ENCODE data around the gene PCMT1. TPM values are rescaled to one million over a fixed set of nuclear protein-coding genes. Genes with fewer than 3 reads are reported as not detected.
"Not testable (repeated sequence)": the region's sequence is repeated elsewhere in the genome, so short reads cannot be mapped to it uniquely, and the experiment has no call there.

Gene PCMT1
- total RNA-seq, 2 experiments from 2014 or later, result 14.4 to 15.7 TPM

DNA sequence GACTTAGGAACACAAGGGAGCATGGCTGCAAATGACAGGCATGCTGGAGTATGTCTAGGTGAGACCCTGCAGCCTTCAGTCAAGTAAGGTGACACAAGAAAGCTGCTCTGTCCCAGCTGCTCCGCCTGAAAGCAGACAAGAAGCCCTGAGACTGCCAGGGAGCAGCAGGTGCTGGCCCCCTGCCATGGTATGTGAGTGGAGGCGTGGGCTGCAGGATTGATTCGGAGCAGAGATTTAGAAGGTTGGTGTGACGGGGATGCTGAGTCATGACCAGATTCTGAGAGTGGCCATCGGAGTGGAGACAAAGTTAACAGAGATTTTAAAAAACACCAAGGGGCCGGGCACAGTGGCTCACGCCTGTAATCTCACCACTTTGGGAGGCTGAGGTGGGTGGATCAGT is 96.8 kb downstream of the PCMT1 start:
- H3K36me3 ChIP-seq (ENCODE audit: insufficient read depth, low read length), result no peaks in the 10 kb centered on the region
- no peaks in the 10 kb centered on the region for H3K9me3 ChIP-seq (ENCODE audit: control insufficient read depth in 1 of 2, insufficient read depth in 1 of 2, low read length in 2 of 2)
- no peak overlapping the region for H3K4me3 Mint-ChIP-seq
- no peaks in the 10 kb centered on the region for H3K27me3 ChIP-seq (ENCODE audit: control insufficient read depth in 1 of 2, insufficient read depth in 2 of 2, low read length in 2 of 2)
- no peak overlapping the region for H3K27ac Mint-ChIP-seq
- H3K4me3 ChIP-seq (ENCODE audit: low read length), result no peak overlapping the region
- H3K4me1 ChIP-seq (ENCODE audit: insufficient read depth, low read length), result no peaks in the 10 kb centered on the region
- H3K9me3 Mint-ChIP-seq, result no peaks in the 10 kb centered on the region
- CTCF ChIA-PET, result no interaction called here
- no peak for DNase-seq
- no peaks in the 10 kb centered on the region for H3K36me3 Mint-ChIP-seq (ENCODE audit: low read depth)
- TF ChIP-seq, protein P1, sequence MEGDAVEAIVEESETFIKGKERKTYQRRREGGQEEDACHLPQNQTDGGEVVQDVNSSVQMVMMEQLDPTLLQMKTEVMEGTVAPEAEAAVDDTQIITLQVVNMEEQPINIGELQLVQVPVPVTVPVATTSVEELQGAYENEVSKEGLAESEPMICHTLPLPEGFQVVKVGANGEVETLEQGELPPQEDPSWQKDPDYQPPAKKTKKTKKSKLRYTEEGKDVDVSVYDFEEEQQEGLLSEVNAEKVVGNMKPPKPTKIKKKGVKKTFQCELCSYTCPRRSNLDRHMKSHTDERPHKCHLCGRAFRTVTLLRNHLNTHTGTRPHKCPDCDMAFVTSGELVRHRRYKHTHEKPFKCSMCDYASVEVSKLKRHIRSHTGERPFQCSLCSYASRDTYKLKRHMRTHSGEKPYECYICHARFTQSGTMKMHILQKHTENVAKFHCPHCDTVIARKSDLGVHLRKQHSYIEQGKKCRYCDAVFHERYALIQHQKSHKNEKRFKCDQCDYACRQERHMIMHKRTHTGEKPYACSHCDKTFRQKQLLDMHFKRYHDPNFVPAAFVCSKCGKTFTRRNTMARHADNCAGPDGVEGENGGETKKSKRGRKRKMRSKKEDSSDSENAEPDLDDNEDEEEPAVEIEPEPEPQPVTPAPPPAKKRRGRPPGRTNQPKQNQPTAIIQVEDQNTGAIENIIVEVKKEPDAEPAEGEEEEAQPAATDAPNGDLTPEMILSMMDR (IDR thresholded peaks at IDR 0.05), result no peak
- ATAC-seq (ENCODE audit: poor library complexity), result no peak
- no peak overlapping the region for H3K27ac ChIP-seq (ENCODE audit: low read depth in 1 of 2, low read length in 2 of 2)
- no peaks in the 10 kb centered on the region for H3K27me3 Mint-ChIP-seq
- intact Hi-C loops (cut with DNase I, micrococcal nuclease), result no loop called here
- peaks cover under 1% of the 10 kb centered on the region for H3K4me1 Mint-ChIP-seq (ENCODE audit: low read depth)
- POLR2A ChIA-PET, result no interaction called here

DNA sequence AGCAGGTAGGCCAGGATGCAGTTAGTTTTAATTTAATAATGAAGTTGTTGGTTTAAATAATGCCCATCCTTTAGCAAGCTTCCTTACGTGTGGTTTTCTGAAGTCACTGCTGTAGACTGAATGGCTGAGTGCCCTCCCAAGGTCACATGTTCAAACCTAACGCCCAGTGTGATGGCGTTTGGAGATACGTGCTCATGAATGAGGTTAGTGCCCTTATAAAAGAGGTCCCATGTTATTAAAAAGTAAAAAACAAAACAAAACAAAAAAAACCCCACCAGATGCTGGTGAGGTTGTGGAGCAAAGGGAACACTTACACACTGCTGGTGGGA is 98.4 kb downstream of the PCMT1 start:
- no peak overlapping the region for H3K27ac ChIP-seq (ENCODE audit: low read depth in 1 of 2, low read length in 2 of 2)
- no peak overlapping the region for H3K4me3 Mint-ChIP-seq
- CTCF ChIA-PET, result no interaction called here
- TF ChIP-seq, protein P1 (IDR thresholded peaks at IDR 0.05), result no peak
- no peak for DNase-seq
- no peaks in the 10 kb centered on the region for H3K36me3 Mint-ChIP-seq (ENCODE audit: low read depth)
- H3K36me3 ChIP-seq (ENCODE audit: insufficient read depth, low read length), result no peaks in the 10 kb centered on the region
- peaks cover 8% of the 10 kb centered on the region for H3K4me1 ChIP-seq (ENCODE audit: insufficient read depth, low read length)
- POLR2A ChIA-PET, result no interaction called here
- no peak for ATAC-seq (ENCODE audit: poor library complexity)
- intact Hi-C loops (cut with DNase I, micrococcal nuclease), result no loop called here
- H3K9me3 Mint-ChIP-seq, result no peaks in the 10 kb centered on the region
- H3K27me3 Mint-ChIP-seq, result no peaks in the 10 kb centered on the region
- no peaks in the 10 kb centered on the region for H3K27me3 ChIP-seq (ENCODE audit: control insufficient read depth in 1 of 2, insufficient read depth in 2 of 2, low read length in 2 of 2)
- H3K4me1 Mint-ChIP-seq (ENCODE audit: low read depth), result peaks cover 16% of the 10 kb centered on the region
- no peaks in the 10 kb centered on the region for H3K9me3 ChIP-seq (ENCODE audit: control insufficient read depth in 1 of 2, insufficient read depth in 1 of 2, low read length in 2 of 2)
- no peak overlapping the region for H3K4me3 ChIP-seq (ENCODE audit: low read length)
- H3K27ac Mint-ChIP-seq, result no peak overlapping the region

DNA sequence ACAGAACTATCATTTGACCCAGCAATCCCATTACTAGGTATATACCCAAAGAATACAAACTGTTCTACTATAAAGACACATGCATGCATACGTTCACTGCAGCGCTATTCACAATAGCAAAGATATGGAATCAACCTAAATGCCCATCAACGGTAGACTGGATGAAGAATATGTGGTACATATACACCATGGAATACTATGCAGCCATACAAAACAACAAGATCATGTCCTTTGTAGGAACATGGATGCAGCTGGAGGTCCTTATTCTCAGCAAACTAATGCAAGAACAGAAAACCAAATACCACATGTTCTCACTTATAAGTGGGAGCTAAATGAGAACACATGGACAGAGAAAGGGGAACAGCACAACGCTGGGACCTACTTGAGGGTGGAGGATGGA is 98.8 kb downstream of the PCMT1 start:
- H3K27ac ChIP-seq (ENCODE audit: low read depth in 1 of 2, low read length in 2 of 2); CTCF ChIA-PET; POLR2A ChIA-PET; H3K9me3 Mint-ChIP-seq; H3K36me3 Mint-ChIP-seq (ENCODE audit: low read depth); H3K4me1 ChIP-seq (ENCODE audit: insufficient read depth, low read length); H3K4me3 Mint-ChIP-seq; H3K4me3 ChIP-seq (ENCODE audit: low read length); H3K9me3 ChIP-seq (ENCODE audit: control insufficient read depth in 1 of 2, insufficient read depth in 1 of 2, low read length in 2 of 2); H3K36me3 ChIP-seq (ENCODE audit: insufficient read depth, low read length); H3K27ac Mint-ChIP-seq; ATAC-seq (ENCODE audit: poor library complexity); intact Hi-C loops (cut with DNase I, micrococcal nuclease); H3K27me3 Mint-ChIP-seq; DNase-seq; H3K27me3 ChIP-seq (ENCODE audit: control insufficient read depth in 1 of 2, insufficient read depth in 2 of 2, low read length in 2 of 2): not testable (repeated sequence)
- peaks cover 18% of the 10 kb centered on the region for H3K4me1 Mint-ChIP-seq (ENCODE audit: low read depth)

DNA sequence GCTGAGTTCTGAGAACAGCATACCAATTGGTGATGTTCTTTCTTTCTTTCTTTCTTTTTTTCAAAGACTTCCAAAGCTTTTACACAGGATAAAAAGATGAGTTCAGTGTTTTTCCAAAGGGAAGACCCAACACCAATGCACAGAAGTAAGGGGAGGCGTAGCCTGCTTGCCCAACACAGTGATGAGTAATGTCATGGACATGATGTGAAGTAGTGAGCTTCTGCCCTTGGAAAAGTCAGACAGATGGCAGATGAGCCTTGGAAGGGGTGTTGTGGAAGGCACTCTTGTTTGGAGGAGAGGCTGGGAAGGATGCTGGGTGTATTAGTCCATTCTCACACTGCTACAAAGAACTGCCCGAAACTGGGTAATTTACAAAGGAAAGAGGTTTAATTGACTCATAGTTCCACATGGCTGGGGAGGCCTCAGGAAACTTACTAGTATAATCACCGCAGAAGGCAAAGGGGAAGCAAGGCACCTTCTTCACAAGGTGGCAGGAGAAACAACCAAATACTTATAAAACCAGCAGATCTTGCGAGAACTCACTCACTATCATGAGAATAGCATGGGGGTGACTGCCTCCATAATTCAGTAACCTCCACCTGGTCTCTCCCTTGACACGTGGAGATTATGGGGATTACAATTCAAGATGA is 102.0 kb downstream of the PCMT1 start:
- H3K4me3 Mint-ChIP-seq, result no peak overlapping the region
- intact Hi-C loops (cut with DNase I, micrococcal nuclease), result no loop called here
- H3K36me3 Mint-ChIP-seq (ENCODE audit: low read depth), result no peaks in the 10 kb centered on the region
- no peaks in the 10 kb centered on the region for H3K9me3 Mint-ChIP-seq
- H3K4me1 ChIP-seq (ENCODE audit: insufficient read depth, low read length), result peaks cover 9% of the 10 kb centered on the region
- ChIA-PET POLR2A (no interaction called here), CTCF (no interaction called here)
- ATAC-seq (ENCODE audit: poor library complexity) (no peak), DNase-seq (no peak)
- peaks cover 18% of the 10 kb centered on the region for H3K4me1 Mint-ChIP-seq (ENCODE audit: low read depth)
- H3K27me3 ChIP-seq (ENCODE audit: control insufficient read depth in 1 of 2, insufficient read depth in 2 of 2, low read length in 2 of 2), result peaks cover 0 to 2% of the 10 kb centered on the region in 2 experiments
- no peaks in the 10 kb centered on the region for H3K27me3 Mint-ChIP-seq
- no peaks in the 10 kb centered on the region for H3K9me3 ChIP-seq (ENCODE audit: control insufficient read depth in 1 of 2, insufficient read depth in 1 of 2, low read length in 2 of 2)
- H3K36me3 ChIP-seq (ENCODE audit: insufficient read depth, low read length), result no peaks in the 10 kb centered on the region
- H3K27ac ChIP-seq (ENCODE audit: low read depth in 1 of 2, low read length in 2 of 2), result no peak overlapping the region
- H3K4me3 ChIP-seq (ENCODE audit: low read length), result no peak overlapping the region
- no peak overlapping the region for H3K27ac Mint-ChIP-seq
- TF ChIP-seq, protein P1 (IDR thresholded peaks at IDR 0.05), result no peak
